Right lobe of liver (tissue), 6 donors: ENCODE measurements around the gene GRID1. TPM values are rescaled to one million over a fixed set of nuclear protein-coding genes. Genes with fewer than 3 reads are reported as not detected.
"Not testable (repeated sequence)": the region's sequence is repeated elsewhere in the genome, so short reads cannot be mapped to it uniquely, and the experiment has no call there.

Source experiments
- ATAC-seq, 4 donors: fragments of 200-7000 bp; cut with Tn5 transposase; one replicate each; pipeline ENCODE4 v1.9.1; 2020; ENCODE audit warnings: mild to moderate bottlenecking in 4 of 4, moderate library complexity in 4 of 4
- DNase-seq, 3 donors: peaks; one replicate each; pipeline ENCODE4 v3.0.0-alpha.2; 2020
- H3K27ac ChIP-seq, 3 donors: fragments of 200-600 bp; one replicate each; pipeline ENCODE4 v1.8.0; 2022
- H3K27me3 ChIP-seq, 2 donors: fragments of 200-600 bp; one replicate each; pipeline ENCODE4 v1.8.0; 2022
- H3K36me3 ChIP-seq, 4 donors: fragments of 200-600 bp; sonication (generic) in 1 of 4; one replicate each; pipeline versions ENCODE4 v1.5.1 to v1.8.0; 2017 to 2022; ENCODE audit warnings: control low read depth in 1 of 4
- H3K4me1 ChIP-seq, 4 donors: fragments of 200-600 bp; sonication (generic) in 1 of 4; one replicate each; pipeline versions ENCODE4 v1.5.1 to v1.8.0; 2017 to 2022; ENCODE audit warnings: control low read depth in 1 of 4
- H3K4me3 ChIP-seq, 3 donors: fragments of 200-600 bp; one replicate each; pipeline ENCODE4 v1.8.0; 2022
- H3K9me3 ChIP-seq, 4 donors: fragments of 200-600 bp; sonication (generic) in 1 of 4; one replicate each; pipeline versions ENCODE4 v1.5.1 to v1.8.0; 2017 to 2022; ENCODE audit warnings: control low read depth in 1 of 4
- CTCF ChIP-seq, 4 donors: fragments of 200-600 bp in 3 of 4; fragments of 450-650 bp in 1 of 4; IDR thresholded peaks; one replicate each; pipeline versions ENCODE4 v1.5.1 to v1.8.0; 2016 to 2022; ENCODE audit warnings: antibody characterized with exemption in 4 of 4, mild to moderate bottlenecking in 2 of 4
- POLR2A ChIP-seq: fragments of 450-650 bp; IDR thresholded peaks from one replicate; pipeline ENCODE4 v1.6.1; 2017; ENCODE audit warnings: antibody characterized with exemption, mild to moderate bottlenecking
- WGBS: methylation state at CpG from one replicate; pipeline ENCODE4 v1.1.6; 2018; ENCODE audit warnings: low coverage, low lambda C conversion rate; ENCODE audit not compliant: insufficient coverage; ENCODE audit errors: missing lambda C conversion rate; 5-methylcytosine and 5-hydroxymethylcytosine counted together
- intact Hi-C, 2 donors: fragments of 100-400 bp; cut with DNase I; formaldehyde crosslinking; loops; one replicate each; pipeline versions ENCODE4 v1.11.2 to v1.14.1; 2022
- total RNA-seq, 6 experiments: library from RNA; depleted of rRNA in 2 of 6; stranded (reverse); fragments of >200 nt in 2 of 6; fragmentation: NEBNext Ultra II Directional in 3 of 6; extraction: Animal tissue kit (Norgen Biotek cat#: 25700) in 3 of 6; gene quantifications; one replicate each; pipeline versions ENCODE4 v1.1.0 to v1.2.4, GENCODE V29; 2016 to 2023
- donor health status: DM: no; HTN: yes; CAD: no.
- donor health status: DM: no; HTN: no; CAD: no.
- donor health status: DM: no; HTN: no; CAD: no.
- donor health status: DM: no; HTN: yes; CAD: no.
- donor health status: DM: no; HTN: yes; CAD: no.

Gene GRID1
- total RNA-seq, 6 experiments from 2014 or later, result 0.05 to 1.9 (median 0.81) TPM

DNA sequence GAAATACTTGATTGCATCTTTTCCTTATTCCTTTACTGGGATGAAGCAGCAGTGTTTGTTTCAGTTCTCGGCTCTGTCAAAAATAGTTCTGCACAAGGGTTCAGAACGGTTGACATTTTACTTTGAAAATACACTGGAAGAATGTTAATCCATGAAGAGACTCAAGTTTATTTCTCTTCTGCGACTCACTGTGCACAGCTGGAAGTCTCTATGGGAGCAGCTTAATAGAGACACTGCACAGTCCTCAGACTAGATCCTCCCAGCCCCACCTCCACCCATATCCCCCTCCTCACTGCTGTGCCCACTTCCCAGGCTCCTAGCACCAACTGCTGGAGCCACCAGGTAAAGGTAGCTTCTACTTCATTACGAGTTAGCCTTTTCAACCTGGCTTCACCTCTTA lies 517.8 kb downstream of the GRID1 start:
- TF ChIP-seq CTCF (IDR thresholded peaks at IDR 0.05), result no peak
- TF ChIP-seq POLR2A, result no peak
- no peak for DNase-seq
- ATAC-seq, result no peak
- WGBS, result 56% methylated on average over 4 of the region's 4 CpGs
- Histone ChIP-seq H3K4me1 (no peaks in the 10 kb centered on the region), H3K27me3 (no peaks in the 10 kb centered on the region), H3K4me3 (no peak overlapping the region), H3K9me3 (no peaks in the 10 kb centered on the region), H3K27ac (no peak overlapping the region), H3K36me3 (no peaks in the 10 kb centered on the region)
- intact Hi-C loops, result no loop called here

GRCh38 chr10:85847085-85847484 lies 519.5 kb downstream of the GRID1 start:
- Histone ChIP-seq H3K9me3 (no peaks in the 10 kb centered on the region), H3K4me1 (no peaks in the 10 kb centered on the region), H3K4me3 (no peak overlapping the region), H3K27ac (no peak overlapping the region), H3K27me3 (no peaks in the 10 kb centered on the region), H3K36me3 (no peaks in the 10 kb centered on the region)
- intact Hi-C loops, result no loop called here
- TF ChIP-seq POLR2A, result no peak
- TF ChIP-seq CTCF (IDR thresholded peaks at IDR 0.05), result no peak
- ATAC-seq (no peak), DNase-seq (no peak)

- H3K4me3 ChIP-seq, H3K27me3 ChIP-seq, H3K4me1 ChIP-seq, H3K9me3 ChIP-seq, intact Hi-C loops, H3K27ac ChIP-seq, DNase-seq, ATAC-seq, H3K36me3 ChIP-seq: not testable (repeated sequence)
Observed at GRCh38 chr10:85838660-85839059, 527.9 kb downstream of the GRID1 start.

- ATAC-seq (no peak), DNase-seq (no peak)
- Histone ChIP-seq H3K4me3 (no peak overlapping the region), H3K36me3 (no peaks in the 10 kb centered on the region), H3K9me3 (no peaks in the 10 kb centered on the region), H3K27ac (no peak overlapping the region), H3K27me3 (no peaks in the 10 kb centered on the region), H3K4me1 (no peaks in the 10 kb centered on the region)
- no CpG with 5 or more reads among the region's 1 CpG for WGBS
- intact Hi-C loops, result no loop called here
- TF ChIP-seq CTCF (IDR thresholded peaks at IDR 0.05) (no peak), POLR2A (no peak)
Observed at GRCh38 chr10:85832988-85833387, 533.6 kb downstream of the GRID1 start.

DNA sequence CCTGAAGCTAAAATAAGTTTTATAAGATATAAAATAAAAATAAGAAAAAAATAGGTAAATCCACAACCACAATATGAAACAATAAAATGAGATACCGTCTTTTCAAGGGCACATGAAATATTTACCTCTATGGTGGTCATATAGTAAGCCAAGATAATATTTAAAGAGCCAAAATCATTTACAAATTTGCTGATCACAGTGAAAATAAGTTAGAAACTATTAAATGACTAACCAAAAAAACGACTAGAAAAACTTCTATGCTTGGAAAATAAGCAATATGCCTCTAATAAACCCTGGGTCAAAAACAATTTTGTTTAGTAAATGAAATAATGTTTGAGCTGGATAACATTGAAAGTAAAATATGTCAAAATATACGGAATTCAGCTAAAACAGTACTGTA lies 535.2 kb downstream of the GRID1 start:
- Histone ChIP-seq H3K36me3 (no peaks in the 10 kb centered on the region), H3K4me1 (no peaks in the 10 kb centered on the region), H3K9me3 (no peaks in the 10 kb centered on the region), H3K4me3 (no peak overlapping the region), H3K27me3 (no peaks in the 10 kb centered on the region), H3K27ac (no peak overlapping the region)
- 49% methylated on average over 3 of the region's 3 CpGs for WGBS
- ATAC-seq (no peak), DNase-seq (no peak)
- no peak for TF ChIP-seq CTCF (IDR thresholded peaks at IDR 0.05)
- TF ChIP-seq POLR2A, result no peak
- intact Hi-C loops, result no loop called here
